Measurements from ENCODE around the gene FUT1. TPM values are rescaled to one million over a fixed set of nuclear protein-coding genes. Genes with fewer than 3 reads are reported as not detected.

The FUT1 gene
- total and polyA plus RNA-seq, 9 of the 15 experiments (the other 6 are each of a cell fraction or from before 2014, with no cell fraction given) = 2.3 to 18.5 (median 8.8) TPM

DNA sequence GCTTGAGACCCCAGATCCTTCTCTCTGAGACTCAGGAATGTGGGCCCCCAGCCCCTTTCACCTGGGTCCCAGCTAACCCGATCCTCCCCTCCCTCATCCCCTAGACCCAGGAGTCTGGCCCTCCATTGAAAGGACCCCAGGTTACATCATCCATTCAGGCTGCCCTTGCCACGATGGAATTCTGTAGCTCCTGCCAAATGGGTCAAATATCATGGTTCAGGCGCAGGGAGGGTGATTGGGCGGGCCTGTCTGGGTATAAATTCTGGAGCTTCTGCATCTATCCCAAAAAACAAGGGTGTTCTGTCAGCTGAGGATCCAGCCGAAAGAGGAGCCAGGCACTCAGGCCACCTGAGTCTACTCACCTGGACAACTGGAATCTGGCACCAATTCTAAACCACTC is 3.3 kb upstream of the FUT1 start:
- H2AFZ ChIP-seq (ENCODE audit: low read depth, low read length) = no peak overlapping the region
- peaks cover 22% of the 10 kb centered on the region for H3K79me2 ChIP-seq (ENCODE audit: control insufficient read depth, insufficient read depth, low read length)
- in situ Hi-C loops (cut with MboI) = no loop called here
- no peak overlapping the region for H3K4me2 ChIP-seq (ENCODE audit: insufficient read depth, low read length)
- no peaks in the 10 kb centered on the region for H3K9me3 ChIP-seq (replicated peaks; ENCODE audit: control insufficient read depth, insufficient read depth, low read depth, low read length)
- H3K4me1 ChIP-seq (replicated peaks in 1 of 2; ENCODE audit: control insufficient read depth in 2 of 2, insufficient read depth in 2 of 2, low read length in 2 of 2) = peaks cover 30 to 65% of the 10 kb centered on the region in 2 experiments
- CTCF ChIA-PET (ENCODE audit: low intra/inter-chr PET ratio) = no interaction called here
- no peak for TF ChIP-seq SP2 (IDR thresholded peaks at IDR 0.05; ENCODE audit: extremely low read depth, low read depth, low read length, poor library complexity, severe bottlenecking)
- TF ChIP-seq, protein P1, sequence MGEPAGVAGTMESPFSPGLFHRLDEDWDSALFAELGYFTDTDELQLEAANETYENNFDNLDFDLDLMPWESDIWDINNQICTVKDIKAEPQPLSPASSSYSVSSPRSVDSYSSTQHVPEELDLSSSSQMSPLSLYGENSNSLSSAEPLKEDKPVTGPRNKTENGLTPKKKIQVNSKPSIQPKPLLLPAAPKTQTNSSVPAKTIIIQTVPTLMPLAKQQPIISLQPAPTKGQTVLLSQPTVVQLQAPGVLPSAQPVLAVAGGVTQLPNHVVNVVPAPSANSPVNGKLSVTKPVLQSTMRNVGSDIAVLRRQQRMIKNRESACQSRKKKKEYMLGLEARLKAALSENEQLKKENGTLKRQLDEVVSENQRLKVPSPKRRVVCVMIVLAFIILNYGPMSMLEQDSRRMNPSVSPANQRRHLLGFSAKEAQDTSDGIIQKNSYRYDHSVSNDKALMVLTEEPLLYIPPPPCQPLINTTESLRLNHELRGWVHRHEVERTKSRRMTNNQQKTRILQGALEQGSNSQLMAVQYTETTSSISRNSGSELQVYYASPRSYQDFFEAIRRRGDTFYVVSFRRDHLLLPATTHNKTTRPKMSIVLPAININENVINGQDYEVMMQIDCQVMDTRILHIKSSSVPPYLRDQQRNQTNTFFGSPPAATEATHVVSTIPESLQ (CRISPR knock-in tag; IDR thresholded peaks at IDR 0.05) = 0 out of 2 replicates have a peak, but pooled peaks have one; percentile 35
- no peak for TF ChIP-seq BDP1 (IDR thresholded peaks at IDR 0.05; ENCODE audit: insufficient read depth, insufficient read length)
- BruUV-seq (replicated peaks) = no TSS peak
- H3K4me3 ChIP-seq = no peak overlapping the region
- no peak for ATAC-seq
- peak overlapping the region in 1 of 2 experiments; percentile 55; a peak in 2 of 4 replicates for H3K9ac ChIP-seq (ENCODE audit: insufficient read depth in 1 of 2, low read depth in 2 of 2, low read length in 2 of 2)
- H3K27me3 ChIP-seq (ENCODE audit: control insufficient read depth in 2 of 2, insufficient read depth in 2 of 2, low read length in 2 of 2) = no peaks in the 10 kb centered on the region
- H3K9me1 ChIP-seq (ENCODE audit: control insufficient read depth, insufficient read depth, low read length) = no peaks in the 10 kb centered on the region
- H4K20me1 ChIP-seq (replicated peaks; ENCODE audit: control insufficient read depth, insufficient read depth, low read length) = no peaks in the 10 kb centered on the region
- no peak overlapping the region; the same call in 2 of the 3 replicates for H3K27ac ChIP-seq (ENCODE audit: extremely low read depth, low read depth, low read length)
- no peak for DNase-seq (ENCODE audit: extremely low read depth in 1 of 4, low spot score in 3 of 4)
- POLR2A ChIA-PET = interaction anchor here (0.6 kb wide), 2 partner anchors 103 to 1620 kb away, joined by 3 to 4 read pairs; partner anchors contain the start of gene NR1H2
- intact Hi-C loops (cut with micrococcal nuclease) = loop anchor here (2.0 kb wide), 1 partner anchor 25 kb away; no protein-coding TSS in a partner anchor
- WGBS (ENCODE audit: insufficient coverage, low coverage, missing lambda C conversion rate) = 74% methylated on average over 5 of the region's 5 CpGs
- FAIRE-seq = no peak
- peaks cover 7% of the 10 kb centered on the region; the same call in 1 of the 3 replicates for H3K36me3 ChIP-seq (ENCODE audit: control insufficient read depth, insufficient read depth, low read length)

Data from K562 (cell line).